Common myeloid progenitor, CD34-positive (primary cell): ENCODE data around the gene CIART.
"Not testable (repeated sequence)": the region's sequence is repeated elsewhere in the genome, so short reads cannot be mapped to it uniquely, and the experiment has no call there.

Experiments used
- CTCF ChIA-PET: fragments of 350-600 bp; sonication (Branson Sonifier 250); formaldehyde crosslinking; loops from one replicate; lab custom pipeline; 2021; ENCODE audit warnings: antibody characterized with exemption; lab: Charles Lee
- POLR2A ChIA-PET: fragments of 350-600 bp; sonication (Branson Sonifier 250); formaldehyde crosslinking; loops from one replicate; lab custom pipeline; 2021; ENCODE audit warnings: antibody characterized with exemption; lab: Charles Lee
- DNase-seq, 3 donors: peaks; one replicate each; pipeline versions ENCODE4 v3.0.0 to v3.0.0-alpha.2; 2013
- H3K27ac ChIP-seq, 2 experiments: 1 replicate in 1 of 2; 2 replicates in 1 of 2; pipeline ENCODE4 v1.7.0; 2013; ENCODE audit warnings: inconsistent platforms in 2 of 2, low read length in 2 of 2, mild to moderate bottlenecking in 2 of 2, low read depth in 1 of 2, moderate library complexity in 1 of 2; ENCODE audit not compliant: severe bottlenecking in 2 of 2, insufficient read depth in 1 of 2, poor library complexity in 1 of 2
- H3K27me3 ChIP-seq, 5 experiments: replicated peaks in 2 of 5; 1 replicate in 3 of 5; 2 replicates in 2 of 5; pipeline versions ENCODE4 v1.6.1 to v1.7.0; 2013; ENCODE audit warnings: low read length in 4 of 5, mild to moderate bottlenecking in 2 of 5, moderate library complexity in 2 of 5, inconsistent platforms in 1 of 5; ENCODE audit not compliant: insufficient read depth in 5 of 5, control insufficient read depth in 4 of 5
- H3K36me3 ChIP-seq, 4 experiments: 1 replicate in 2 of 4; 2 replicates in 2 of 4; pipeline versions ENCODE4 v1.6.1 to v1.7.0; 2013; ENCODE audit warnings: low read length in 3 of 4, control low read depth in 1 of 4, mild to moderate bottlenecking in 1 of 4; ENCODE audit not compliant: control insufficient read depth in 4 of 4, insufficient read depth in 4 of 4
- H3K4me1 ChIP-seq, 4 experiments: 1 replicate in 3 of 4; 2 replicates in 1 of 4; pipeline versions ENCODE4 v1.6.1 to v1.7.1; 2013; ENCODE audit warnings: low read length in 3 of 4, mild to moderate bottlenecking in 3 of 4, control low read depth in 1 of 4, inconsistent platforms in 1 of 4, moderate library complexity in 1 of 4; ENCODE audit not compliant: control insufficient read depth in 4 of 4, insufficient read depth in 4 of 4; ENCODE audit errors: control extremely low read depth in 1 of 4
- H3K4me3 ChIP-seq, 7 experiments: 1 replicate in 4 of 7; 2 replicates in 3 of 7; pipeline versions ENCODE4 v1.5.1 to v1.7.0; 2013; ENCODE audit warnings: mild to moderate bottlenecking in 7 of 7, low read length in 6 of 7, moderate library complexity in 6 of 7, inconsistent platforms in 2 of 7, low read depth in 2 of 7, control low read depth in 1 of 7; ENCODE audit not compliant: insufficient read depth in 4 of 7, control insufficient read depth in 1 of 7; ENCODE audit errors: extremely low read depth in 1 of 7
- H3K9me3 ChIP-seq, 5 experiments: 1 replicate in 4 of 5; 2 replicates in 1 of 5; pipeline versions ENCODE4 v1.6.1 to v1.7.1; 2013; ENCODE audit warnings: low read length in 4 of 5, mild to moderate bottlenecking in 2 of 5, inconsistent platforms in 1 of 5, low read depth in 1 of 5, moderate library complexity in 1 of 5; ENCODE audit not compliant: control insufficient read depth in 4 of 5, insufficient read depth in 2 of 5; ENCODE audit errors: control extremely low read depth in 1 of 5
- WGBS: methylation state at CpG from one replicate; pipeline ENCODE4 v1.1.5; 2013; ENCODE audit not compliant: insufficient coverage; 5-methylcytosine and 5-hydroxymethylcytosine counted together

Gene CIART

DNA sequence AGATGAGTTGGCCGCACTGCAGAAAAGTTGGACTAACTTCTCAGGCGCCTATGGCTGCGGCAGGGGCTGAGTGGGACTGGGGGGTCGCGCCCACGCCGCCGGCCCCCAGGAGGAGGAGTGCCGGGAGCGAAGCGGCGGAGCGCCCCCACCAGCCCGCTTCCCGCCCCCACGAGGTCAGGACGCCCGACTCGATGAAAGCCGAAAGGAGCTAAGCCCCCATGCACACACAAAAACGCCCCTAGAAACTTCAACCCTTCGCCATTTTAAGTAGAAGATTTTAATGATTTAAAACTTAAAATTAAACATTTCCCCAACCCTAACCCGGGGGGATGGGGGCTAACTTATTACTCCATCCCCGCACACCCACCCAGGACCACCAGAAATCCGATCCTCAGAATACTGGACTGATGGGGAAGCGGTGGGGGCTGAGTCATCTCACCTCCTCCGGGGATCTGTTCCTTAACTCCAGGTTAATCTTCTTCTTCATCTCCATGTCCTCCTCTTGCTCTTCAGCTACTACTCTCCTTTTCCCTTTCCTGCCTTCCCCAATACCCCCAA is 47.0 kb upstream of the CIART start:
- Histone ChIP-seq H3K27me3 (no peaks in the 10 kb centered on the region), H3K4me1 (peaks cover 10 to 24% (median 18%) of the 10 kb centered on the region in 4 experiments), H3K4me3 (peak overlapping the region; percentile 77 to 100 (median 91)), H3K36me3 (peaks cover 0 to 3% (median under 1%) of the 10 kb centered on the region in 4 experiments), H3K9me3 (no peaks in the 10 kb centered on the region), H3K27ac (peak overlapping the region; percentile 84 to 94)
- POLR2A ChIA-PET = interaction anchor here (1.4 kb wide), 1 partner anchor 34 kb away, joined by 3 read pairs; the partner anchor contains the start of gene APH1A
- DNase-seq = peak in 2 of 3 donors; percentile 27 to 37
- CTCF ChIA-PET = interaction anchor here (0.7 kb wide), 1 partner anchor 15 kb away, joined by 3 read pairs; no protein-coding TSS in a partner anchor
- 0% methylated on average over 11 of the region's 27 CpGs for WGBS

DNA sequence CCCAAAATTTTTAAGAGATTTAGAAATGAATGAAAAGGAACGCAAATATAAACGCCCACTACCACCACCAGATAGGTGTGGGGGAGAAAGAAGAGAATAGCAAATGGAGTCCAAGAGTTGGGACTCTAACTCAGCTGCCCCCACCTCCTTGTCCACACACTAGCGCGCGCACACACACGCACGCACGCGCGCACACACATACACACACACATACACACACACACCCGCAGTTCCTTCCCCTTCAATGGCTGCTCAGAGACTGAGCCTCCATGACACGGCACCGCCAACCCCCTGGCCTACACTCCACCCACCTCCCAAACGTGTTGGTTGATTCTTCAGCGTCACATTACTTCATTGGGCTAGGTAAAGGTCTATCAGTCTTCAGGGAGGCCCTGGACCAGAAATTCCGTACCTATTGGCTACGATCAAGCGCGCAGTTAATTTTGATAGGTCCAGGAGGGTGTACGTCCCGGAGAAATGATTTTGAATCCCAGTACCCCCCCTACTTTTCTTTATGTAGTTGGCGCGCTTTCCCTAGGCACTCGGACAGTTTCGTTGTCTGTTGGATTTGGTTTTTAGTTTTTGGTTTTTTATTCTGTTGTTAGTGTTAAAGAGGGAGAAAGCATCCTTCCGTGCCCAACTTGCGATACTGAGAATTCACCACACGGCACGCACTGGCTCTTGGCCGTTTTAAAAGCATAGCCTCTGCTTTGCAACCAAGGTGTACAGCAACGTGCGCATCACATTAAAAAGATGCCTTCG is 46.3 kb upstream of the CIART start, which contains the start of gene ANP32E:
Gene ANP32E, minus strand, starts transcription at position 261 of the 762 bp plus-strand sequence. CDS start 326 bp downstream, outside the sequence.
- H3K27me3 ChIP-seq = no peaks in the 10 kb centered on the region
- H3K4me1 ChIP-seq = peaks cover 10 to 24% (median 18%) of the 10 kb centered on the region in 4 experiments
- peak; percentile 99 to 100 (median 100) for DNase-seq
- CTCF ChIA-PET = interaction anchor here (0.7 kb wide), 1 partner anchor 15 kb away, joined by 3 read pairs; no protein-coding TSS in a partner anchor
- POLR2A ChIA-PET = interaction anchor here (1.4 kb wide), 1 partner anchor 33 kb away, joined by 3 read pairs; the partner anchor contains the start of gene APH1A
- H3K9me3 ChIP-seq = no peaks in the 10 kb centered on the region
- 0% methylated on average over 11 of the region's 33 CpGs for WGBS
- H3K36me3 ChIP-seq = peaks cover 0 to 3% (median 0%) of the 10 kb centered on the region in 4 experiments
- H3K4me3 ChIP-seq = peak within 1 kb of the TSS; percentile 77 to 100 (median 91)
- peak within 1 kb of the TSS; percentile 84 to 94 for H3K27ac ChIP-seq

DNA sequence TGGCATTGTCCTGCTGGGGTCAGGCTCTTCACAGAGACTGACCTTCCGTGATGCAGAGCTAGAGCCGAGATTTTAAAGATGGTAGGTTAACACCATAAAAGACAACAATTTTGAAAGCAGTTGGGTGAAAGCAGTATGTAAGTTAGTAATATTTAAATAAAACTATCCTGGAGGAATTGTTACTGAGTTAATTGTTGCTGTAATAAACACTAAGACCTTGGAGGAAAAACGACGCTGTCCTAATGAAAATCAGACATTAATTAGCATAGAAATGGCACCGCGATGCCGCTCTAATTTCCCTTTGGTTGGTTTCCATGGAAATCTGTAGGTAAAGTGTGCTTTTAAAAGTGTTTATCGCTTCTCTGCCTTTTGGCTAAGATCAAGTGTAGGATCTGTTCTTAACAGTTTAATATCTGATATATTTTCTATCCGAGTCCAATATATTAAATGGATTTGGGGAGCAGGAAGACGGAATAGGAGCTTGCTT is 45.7 kb upstream of the CIART start:
- CTCF ChIA-PET = no interaction called here
- DNase-seq = no peak
- POLR2A ChIA-PET = interaction anchor here (1.4 kb wide), 1 partner anchor 32 kb away, joined by 3 read pairs; the partner anchor contains the start of gene APH1A

DNA sequence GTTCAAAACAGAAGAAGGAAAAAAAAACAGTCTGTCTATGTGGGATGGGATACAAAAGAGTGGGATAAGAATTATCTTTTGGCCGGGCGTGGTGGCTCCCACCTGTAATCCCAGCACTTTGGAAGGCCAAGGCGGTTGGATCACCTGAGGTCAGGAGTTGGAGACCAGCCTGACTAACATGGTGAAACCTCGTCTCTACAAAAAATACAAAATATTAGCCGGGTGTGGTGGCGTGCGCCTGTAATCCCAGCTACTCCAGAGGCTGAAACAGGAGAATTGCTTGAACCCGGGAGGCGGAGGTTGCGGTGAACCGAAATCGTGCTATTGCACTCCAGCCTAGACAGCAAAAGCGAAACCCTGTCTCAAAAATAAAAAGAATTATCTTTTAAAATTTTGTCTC is 45.2 kb upstream of the CIART start:
- Histone ChIP-seq H3K4me1 (peaks cover 10 to 24% (median 18%) of the 10 kb centered on the region in 4 experiments), H3K4me3 (peak overlapping the region in 1 of 7 experiments; percentile 99)
- H3K27me3 ChIP-seq, DNase-seq, H3K9me3 ChIP-seq, CTCF ChIA-PET, H3K27ac ChIP-seq, H3K36me3 ChIP-seq, POLR2A ChIA-PET: not testable (repeated sequence)
- WGBS = 89% methylated on average over 12 of the region's 13 CpGs

More for the DNA sequence above, 45.7 kb upstream of the CIART start:
- H3K27ac ChIP-seq = peak overlapping the region in 1 of 2 experiments; percentile 62
- 20% methylated on average over 3 of the region's 10 CpGs for WGBS
- peaks cover 0 to under 1% (median 0%) of the 10 kb centered on the region in 4 experiments for H3K36me3 ChIP-seq
- H3K4me3 ChIP-seq = peak overlapping the region; percentile 31 to 100 (median 91)
- no peaks in the 10 kb centered on the region for H3K27me3 ChIP-seq
- no peaks in the 10 kb centered on the region for H3K9me3 ChIP-seq
- peaks cover 10 to 24% (median 18%) of the 10 kb centered on the region in 4 experiments for H3K4me1 ChIP-seq

DNA sequence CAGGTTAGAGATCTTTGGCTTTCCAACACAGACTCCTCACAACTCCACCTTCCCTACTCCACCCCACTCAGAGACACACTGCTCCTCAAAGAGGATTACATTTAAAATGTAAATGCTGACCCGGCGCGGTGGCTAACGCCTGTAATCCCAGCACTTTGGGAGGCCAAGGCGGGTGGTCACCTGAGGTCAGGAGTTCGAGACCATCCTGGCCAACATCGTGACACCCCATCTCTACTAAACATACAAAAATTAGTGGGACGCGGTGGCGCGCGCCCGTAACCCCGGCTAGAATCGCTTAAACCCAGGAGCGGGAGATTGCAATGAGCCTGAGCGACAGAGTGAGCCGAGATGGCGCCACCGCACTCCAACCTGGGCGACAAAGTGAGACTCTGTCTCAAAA is 44.6 kb upstream of the CIART start:
- Histone ChIP-seq H3K4me1 (peaks cover 10 to 23% (median 18%) of the 10 kb centered on the region in 4 experiments), H3K4me3 (no peak overlapping the region), H3K27ac (no peak overlapping the region), H3K27me3 (no peaks in the 10 kb centered on the region), H3K36me3 (no peaks in the 10 kb centered on the region), H3K9me3 (no peaks in the 10 kb centered on the region)
- POLR2A ChIA-PET = no interaction called here
- 93% methylated on average over 8 of the region's 21 CpGs for WGBS
- DNase-seq = no peak
- CTCF ChIA-PET = no interaction called here

DNA sequence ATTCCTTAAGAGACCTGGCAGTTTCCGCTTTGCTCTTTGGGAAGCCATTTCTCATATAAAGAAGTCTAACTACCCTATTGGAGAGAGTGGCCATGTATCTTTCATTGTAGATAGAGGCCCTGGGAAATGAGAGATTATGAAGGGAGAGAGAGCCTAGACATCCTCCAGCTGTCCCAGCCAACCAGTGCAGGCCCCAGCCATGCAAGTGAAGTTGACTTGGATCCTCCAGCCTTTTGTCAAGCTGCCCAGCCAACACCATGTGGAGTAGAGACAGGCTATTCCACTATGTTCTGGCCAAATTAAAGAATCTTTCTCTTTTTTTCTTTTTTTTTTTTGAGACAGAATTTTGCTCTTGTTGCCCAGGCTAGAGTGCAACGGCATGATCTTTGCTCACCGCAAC is 39.4 kb upstream of the CIART start:
- WGBS = no CpG with 5 or more reads among the region's 3 CpGs
- ChIA-PET POLR2A (interaction anchor here (0.6 kb wide), 1 partner anchor 272 kb away, joined by 3 read pairs; no protein-coding TSS in a partner anchor), CTCF (interaction anchor here (0.6 to 0.9 kb wide), 2 partner anchors 9 to 171 kb away, joined by 4 read pairs; no protein-coding TSS in a partner anchor)
- Histone ChIP-seq H3K4me3 (no peak overlapping the region), H3K4me1 (no peaks in the 10 kb centered on the region), H3K9me3 (no peaks in the 10 kb centered on the region), H3K27ac (no peak overlapping the region), H3K36me3 (no peaks in the 10 kb centered on the region), H3K27me3 (no peaks in the 10 kb centered on the region)
- no peak for DNase-seq
